Activated CD4-positive, alpha-beta T cell treated with anti-CD3 and anti-CD28 coated beads, Interleukin-2, amount 50 U/mL, for 24 hours (primary cell): ENCODE results near the gene GNG4.
"Not testable (repeated sequence)": the region's sequence is repeated elsewhere in the genome, so short reads cannot be mapped to it uniquely, and the experiment has no call there.

Experiments
- DNase-seq, 2 donors: peaks; one replicate each; pipeline ENCODE4 v3.0.0-alpha.2; 2020; ENCODE audit warnings: low read depth in 1 of 2, low spot score in 1 of 2

The GNG4 gene

GRCh38 chr1:235545292-235545930 lies 104.2 kb downstream of the GNG4 start:
- no peak for DNase-seq

DNA sequence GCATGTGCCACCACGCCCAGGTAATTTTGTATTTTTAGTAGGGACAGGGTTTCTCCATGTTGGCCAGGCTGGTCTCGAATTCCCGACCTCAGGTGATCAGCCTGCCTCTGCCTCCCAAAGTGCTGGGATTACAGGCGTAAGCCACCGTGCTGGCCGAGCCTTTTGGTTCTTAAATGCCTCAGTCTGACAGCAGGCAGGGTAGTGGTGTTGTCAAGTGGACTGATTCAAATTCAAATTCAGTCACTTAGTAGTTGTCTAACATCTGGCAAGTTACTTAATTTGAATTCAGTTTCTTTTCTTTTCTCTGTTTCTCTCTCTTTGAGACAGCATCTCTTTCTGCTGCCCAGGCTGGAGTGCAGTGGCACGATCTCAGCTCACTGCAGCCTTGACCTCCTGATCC lies 106.7 kb downstream of the GNG4 start:
- not testable (repeated sequence) for DNase-seq

DNA sequence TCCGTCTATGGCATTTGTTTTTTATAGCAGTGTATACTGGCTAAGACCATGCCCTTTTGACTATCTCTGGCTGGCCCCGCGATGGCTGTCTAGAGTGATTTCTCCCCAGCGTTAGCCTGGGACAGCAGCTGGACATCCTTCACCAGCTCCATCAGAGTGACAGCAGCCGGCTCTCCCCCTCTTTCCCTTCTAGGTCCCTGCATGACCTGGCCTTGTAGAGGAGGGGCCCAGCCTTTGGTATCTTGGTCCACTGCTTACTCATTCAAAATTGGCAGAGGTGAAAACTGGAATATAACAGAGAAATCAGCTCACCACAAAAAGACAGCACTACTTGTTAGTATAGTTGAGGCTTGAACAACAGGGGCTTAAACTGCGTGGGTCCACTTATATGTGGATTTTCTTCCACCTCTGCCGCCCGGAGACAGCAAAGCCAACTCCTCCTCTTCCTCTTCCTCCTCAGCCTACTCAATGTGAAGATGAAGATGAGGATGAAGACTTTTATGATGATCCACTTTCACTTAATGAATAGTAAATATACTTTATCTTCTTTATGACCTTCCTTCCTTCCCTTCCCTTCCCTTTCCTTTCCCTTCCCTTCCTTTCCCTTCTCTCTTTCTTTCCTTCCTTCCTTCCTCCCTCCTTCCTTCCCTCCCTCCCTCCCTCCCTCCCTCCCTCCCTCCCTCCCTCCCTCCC lies 116.0 kb downstream of the GNG4 start:
- DNase-seq, result no peak

GRCh38 chr1:235532360-235532759 lies 117.2 kb downstream of the GNG4 start:
- no peak for DNase-seq

GRCh38 chr1:235527196-235527814 lies 122.3 kb downstream of the GNG4 start:
- DNase-seq, result no peak

DNA sequence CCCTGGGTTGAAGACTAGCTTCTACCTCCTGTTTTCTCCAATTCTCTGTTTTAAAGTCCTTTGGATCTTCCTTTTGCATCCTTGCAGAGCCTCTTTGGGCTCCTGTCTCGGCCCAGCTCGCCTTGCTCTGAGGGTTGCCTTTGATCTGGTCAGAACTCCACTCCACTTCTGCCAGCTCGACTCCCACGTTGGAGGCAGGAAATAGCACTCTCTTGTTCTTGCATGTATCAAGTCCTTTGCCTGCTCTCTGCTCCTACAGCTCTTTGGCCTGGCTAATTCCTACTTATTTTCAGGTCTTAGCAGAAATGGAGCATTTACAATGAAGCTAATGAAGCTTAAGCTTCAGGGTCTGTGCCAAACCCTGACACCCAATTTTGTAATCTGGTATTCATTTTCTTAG lies 124.3 kb downstream of the GNG4 start:
- no peak for DNase-seq

DNA sequence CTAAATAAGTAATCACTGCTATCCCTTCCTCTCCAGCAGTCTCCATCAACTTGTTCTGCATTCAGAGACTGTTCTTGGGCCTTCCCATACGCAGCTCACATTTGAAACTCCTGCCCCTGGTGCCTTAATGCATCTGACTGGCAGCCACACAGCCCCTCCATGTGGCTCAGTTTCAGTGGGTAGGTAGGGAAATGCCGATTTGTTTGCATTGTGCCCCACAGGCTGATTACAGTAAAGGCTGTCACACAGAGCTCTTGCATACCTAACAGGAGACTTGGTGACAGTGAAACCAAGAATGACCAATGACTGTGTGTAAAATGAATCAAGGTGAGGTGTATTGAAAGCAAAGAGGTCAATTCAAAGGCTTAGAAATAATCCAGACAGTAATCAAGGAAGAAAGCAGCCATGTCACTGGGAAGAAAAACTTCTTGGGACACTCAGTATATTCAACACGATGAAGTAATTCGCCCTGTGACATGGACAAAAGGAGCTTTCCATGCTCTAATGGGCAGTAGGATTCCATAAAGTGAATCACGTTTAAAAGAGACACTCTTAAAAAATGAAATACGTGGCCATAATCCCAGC lies 132.6 kb downstream of the GNG4 start:
- no peak for DNase-seq

GRCh38 chr1:235515844-235516512 lies 133.6 kb downstream of the GNG4 start:
- DNase-seq, result no peak

GRCh38 chr1:235513495-235514366 lies 135.9 kb downstream of the GNG4 start:
- peak in 1 of 2 donors; percentile 46 for DNase-seq

DNA sequence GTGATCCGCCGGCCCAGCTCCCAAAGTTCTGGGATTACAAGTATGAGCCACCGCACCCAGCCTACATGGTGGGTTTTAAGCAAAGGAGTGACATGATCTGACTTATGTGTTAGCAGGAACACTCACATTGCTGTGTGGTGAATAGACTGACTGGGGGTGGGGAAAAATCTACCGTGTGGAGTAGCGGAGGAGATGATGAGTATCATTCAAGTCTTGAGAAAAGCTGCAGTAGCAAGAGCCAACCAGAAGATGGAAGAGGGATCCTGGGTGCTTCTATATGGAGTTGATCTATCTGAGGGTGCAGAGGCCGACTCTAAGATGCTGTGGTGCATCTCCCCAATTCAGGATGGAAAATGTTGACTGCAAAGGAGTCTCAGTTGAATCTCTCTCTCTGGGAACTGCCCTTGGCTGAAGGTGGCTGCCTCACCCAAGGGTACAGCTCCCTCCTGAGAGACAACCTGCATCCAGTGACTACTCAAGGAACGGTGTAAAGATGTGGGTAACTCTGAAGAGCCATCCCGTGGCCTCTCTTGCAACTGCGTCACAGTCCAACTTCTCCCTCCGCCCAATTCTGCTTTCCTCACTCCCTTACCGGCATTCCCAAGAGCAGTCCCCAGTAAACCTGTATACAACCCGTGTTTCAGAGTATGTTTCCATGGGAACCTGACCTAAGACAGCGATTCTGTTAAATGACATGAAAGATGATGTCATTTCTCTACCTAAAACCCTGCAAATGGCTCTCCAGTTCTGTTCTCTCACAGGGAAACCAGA lies 137.9 kb downstream of the GNG4 start:
- no peak for DNase-seq

- DNase-seq, result no peak
Observed at GRCh38 chr1:235510823-235511222, 138.8 kb downstream of the GNG4 start.

- DNase-seq, result no peak
Observed at GRCh38 chr1:235507623-235508022, 142.0 kb downstream of the GNG4 start.

- peak; percentile 98 for DNase-seq
Observed at GRCh38 chr1:235504494-235505222, 144.9 kb downstream of the GNG4 start.

DNA sequence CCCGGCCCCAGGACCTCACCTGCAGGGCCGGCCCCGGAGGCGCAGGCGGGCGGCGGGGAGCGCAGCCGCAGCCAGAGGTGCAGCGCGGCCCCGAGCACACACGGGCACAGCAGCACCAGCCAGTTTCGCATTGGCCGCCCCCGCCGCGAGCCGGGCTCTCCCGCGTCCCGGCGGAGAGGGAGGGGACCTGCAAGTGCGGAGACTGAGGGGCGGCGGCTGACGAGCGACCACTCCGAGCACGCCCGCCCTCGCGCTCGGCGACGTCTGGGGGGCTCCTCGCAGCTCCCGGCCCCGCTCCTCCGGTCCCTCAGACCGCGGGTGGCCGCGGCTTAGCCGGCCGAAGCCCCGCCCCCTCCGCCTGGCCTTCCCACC lies 145.5 kb downstream of the GNG4 start, which contains the start of gene B3GALNT2:
Gene B3GALNT2 (minus strand): TSS at position 331 of the 372 bp plus-strand sequence. CDS start 200 bp downstream, at position 131.
- DNase-seq, result no peak

DNA sequence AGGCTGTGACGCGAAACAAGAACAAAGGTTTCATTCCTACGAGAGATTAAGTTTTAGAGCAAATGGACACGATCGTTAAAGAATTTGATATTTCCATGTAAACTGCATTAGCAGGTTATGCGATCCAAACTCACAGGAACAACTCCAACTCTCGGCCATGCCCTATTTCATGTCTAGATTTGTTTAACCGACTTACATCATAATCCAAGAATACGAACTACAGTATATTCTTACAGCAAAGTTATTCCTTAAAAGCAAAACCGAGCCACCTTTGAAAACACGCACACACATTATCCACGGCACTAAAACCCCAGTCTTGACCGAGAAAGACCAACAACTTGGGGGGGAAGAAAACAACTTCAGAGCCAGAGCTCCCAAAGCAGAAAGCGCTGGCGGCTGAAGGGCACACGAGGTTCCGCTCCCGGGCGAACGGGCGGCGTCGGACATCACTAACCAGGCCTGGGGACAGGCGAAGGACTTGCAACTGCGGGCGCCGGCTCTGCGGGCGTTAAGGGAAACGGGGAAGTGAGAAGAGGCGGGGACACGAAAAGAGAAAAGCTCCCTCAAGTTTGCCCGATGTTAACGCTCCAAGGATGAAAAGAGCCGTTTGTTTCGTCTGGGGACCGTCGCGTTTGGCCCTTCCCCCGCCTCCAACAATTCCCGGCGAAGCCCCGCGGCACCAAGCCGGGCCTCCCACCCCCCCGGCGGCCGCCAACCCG lies 146.0 kb downstream of the GNG4 start:
- DNase-seq, result peak in 1 of 2 donors; percentile 16

DNA sequence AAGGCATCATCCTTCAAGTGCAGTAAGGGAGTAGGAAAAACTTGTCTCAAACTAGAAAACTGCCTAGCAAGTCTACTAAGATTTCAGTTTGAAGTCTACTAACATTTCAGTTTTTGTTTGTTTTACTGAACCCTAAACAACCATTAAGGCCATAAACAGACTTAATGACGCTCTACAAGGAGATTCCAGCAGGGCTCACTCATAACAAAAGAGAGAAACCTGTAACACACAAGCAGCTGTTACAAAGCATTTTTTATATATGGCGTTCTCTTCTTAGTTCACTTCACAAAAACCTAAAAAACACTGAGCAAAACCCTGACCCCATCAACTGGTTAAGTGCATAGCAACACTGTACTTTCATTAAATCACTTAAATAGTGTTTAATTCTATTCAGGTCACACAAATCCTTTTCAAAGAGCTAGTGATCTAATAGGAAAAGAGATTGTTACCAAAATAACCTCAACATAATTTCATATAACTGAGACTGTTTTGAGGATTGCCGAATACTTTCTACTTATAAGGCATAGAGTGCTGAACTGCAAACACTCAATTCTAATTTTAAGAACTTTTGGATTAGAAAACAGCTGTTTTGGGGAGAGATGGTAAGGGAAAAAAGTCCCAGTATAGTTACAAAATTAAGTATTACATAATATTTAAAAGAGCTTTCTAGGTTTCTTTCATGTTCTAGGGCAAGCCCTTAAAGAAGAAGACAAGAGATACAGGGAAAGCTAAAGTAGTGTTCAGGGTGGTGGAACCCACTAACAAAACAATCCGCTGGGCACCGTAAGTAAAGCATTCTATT lies 146.8 kb downstream of the GNG4 start:
- no peak for DNase-seq

- DNase-seq, result no peak
Observed at GRCh38 chr1:235500971-235501540, 148.5 kb downstream of the GNG4 start.
